NCI-H748 (cell line): Measurements from ENCODE around the gene PAK1IP1.
A peak's percentile ranks its signal among the peaks of the same experiment; 100 is the strongest.

Source experiments
- DNase-seq: peaks from one replicate; lab custom pipeline; 2025; ENCODE audit not compliant: unreplicated experiment; lab: John Stamatoyannopoulos, UW

Gene PAK1IP1

DNA sequence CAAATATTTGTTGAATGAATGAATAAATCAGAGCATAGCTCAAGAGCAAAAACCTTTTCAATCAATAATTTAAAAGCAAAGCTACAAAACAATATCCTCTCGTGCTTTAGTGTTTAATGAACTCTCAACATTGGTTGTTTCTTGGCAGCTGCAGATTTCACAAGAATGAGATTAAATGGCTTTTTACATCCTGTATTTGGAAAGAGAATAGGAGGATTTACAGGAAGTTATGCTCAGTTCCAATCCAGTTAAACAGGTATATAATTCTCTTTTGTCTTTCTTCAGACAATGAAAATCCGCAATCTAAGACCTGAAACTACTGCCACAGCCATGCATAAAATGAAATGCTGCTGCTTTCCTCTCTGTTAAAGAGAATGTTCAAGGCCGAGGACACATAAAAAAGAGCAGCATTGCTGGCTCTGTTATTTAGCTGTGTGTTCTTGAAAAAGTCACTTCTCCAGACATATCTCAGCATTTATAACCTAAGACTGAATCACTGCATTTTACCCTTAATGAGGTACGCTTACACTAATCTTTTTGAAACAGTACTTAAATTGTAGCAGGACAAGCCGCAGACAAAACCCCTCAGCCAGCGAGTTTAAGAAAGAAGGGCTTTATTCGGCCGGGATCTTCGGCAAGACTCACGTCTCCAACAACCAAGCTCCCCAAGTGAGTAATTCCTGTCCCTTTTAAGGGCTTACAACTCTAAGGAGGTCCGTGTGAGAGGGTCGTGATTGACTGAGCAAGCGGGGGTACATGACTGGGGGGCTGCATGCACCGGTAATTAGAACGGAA lies 3.9 kb upstream of the PAK1IP1 start:
- DNase-seq = peak; percentile 91

DNA sequence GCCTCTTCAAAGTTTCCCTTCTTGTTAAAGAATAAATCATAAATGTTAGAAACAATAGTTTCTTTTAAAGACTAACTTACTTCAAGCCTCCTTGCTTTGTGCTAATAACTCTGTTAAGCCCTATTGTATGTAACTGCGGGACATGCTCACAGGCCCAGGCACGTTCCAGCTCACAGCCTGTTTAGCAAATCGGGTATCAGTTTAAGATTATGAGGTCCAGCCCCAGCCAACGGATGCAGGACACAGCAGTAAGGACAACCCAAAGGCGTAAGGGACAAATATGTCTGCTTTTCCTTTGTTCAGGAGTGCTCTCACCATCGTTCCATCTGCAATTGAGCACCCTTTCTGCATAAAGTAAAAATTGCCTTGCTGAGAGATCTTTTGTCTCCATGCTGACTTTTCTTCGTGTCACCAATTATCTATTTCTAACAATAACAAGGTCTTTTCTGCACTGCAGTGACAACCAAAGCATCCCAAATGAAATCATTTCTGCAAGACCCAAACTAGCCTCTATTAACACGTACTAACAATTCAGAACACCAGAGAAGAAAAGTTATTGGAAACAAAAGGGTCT lies 1.7 kb upstream of the PAK1IP1 start:
- peak; percentile 32 for DNase-seq

- DNase-seq = peak; percentile 50
Observed at GRCh38 chr6:10695086-10695657, 400 bp downstream of the PAK1IP1 start.

- no peak for DNase-seq
Observed at GRCh38 chr6:10696655-10697054, 1.9 kb downstream of the PAK1IP1 start.

DNA sequence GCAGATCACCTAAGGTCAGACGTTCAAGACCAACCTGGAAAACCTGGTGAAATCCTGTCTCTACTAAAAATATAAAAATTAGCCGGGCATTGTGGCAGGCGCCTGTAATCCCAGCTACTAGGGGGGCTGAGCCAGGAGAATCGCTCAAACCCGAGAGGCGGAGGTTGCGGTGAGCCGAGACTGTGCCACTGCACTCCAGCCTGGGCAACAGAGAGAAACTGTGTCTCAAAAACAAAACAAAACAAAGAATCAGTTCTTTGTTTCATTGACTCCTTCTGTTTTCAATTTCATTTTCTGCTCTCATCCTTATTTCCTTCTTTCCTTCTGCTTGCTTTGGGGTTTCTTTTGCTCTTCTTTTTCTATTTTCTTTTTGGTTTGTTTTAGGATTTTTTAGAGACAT lies 19.2 kb downstream of the PAK1IP1 start:
- no peak for DNase-seq

DNA sequence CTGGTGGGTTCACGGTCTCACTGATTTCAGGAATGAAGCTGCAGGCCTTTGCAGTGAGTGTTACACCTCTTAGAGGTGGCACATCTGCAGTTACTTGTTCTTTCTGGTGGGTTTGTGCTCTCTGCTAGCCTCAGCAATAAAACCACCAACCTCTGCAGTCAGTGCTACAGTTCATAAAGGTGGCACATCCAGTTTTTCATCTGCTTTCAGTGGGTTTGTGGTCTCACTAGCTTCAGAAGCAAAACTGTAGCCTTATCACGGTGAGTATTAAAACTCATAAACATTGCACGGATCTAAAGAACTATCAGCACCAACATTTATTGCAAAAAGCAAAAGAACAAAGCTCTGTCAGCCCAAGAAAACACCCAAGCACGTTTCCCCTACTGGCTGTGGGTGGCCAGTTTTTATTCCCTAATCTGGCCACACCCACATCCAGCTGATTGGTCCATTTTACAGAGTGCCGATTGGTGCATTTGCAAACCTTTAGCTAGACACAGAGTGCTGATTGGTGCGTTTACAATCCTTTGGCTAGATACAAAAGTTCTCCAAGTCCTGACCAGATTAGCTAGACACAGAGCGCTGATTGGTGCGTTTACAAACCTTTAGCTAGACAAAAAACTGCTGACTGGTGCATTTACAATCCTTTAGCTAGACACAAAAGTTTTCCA lies 24.7 kb downstream of the PAK1IP1 start:
- peak; percentile 72 for DNase-seq

- DNase-seq = peak; percentile 72
Observed at GRCh38 chr6:10719964-10720264, 25.1 kb downstream of the PAK1IP1 start.

DNA sequence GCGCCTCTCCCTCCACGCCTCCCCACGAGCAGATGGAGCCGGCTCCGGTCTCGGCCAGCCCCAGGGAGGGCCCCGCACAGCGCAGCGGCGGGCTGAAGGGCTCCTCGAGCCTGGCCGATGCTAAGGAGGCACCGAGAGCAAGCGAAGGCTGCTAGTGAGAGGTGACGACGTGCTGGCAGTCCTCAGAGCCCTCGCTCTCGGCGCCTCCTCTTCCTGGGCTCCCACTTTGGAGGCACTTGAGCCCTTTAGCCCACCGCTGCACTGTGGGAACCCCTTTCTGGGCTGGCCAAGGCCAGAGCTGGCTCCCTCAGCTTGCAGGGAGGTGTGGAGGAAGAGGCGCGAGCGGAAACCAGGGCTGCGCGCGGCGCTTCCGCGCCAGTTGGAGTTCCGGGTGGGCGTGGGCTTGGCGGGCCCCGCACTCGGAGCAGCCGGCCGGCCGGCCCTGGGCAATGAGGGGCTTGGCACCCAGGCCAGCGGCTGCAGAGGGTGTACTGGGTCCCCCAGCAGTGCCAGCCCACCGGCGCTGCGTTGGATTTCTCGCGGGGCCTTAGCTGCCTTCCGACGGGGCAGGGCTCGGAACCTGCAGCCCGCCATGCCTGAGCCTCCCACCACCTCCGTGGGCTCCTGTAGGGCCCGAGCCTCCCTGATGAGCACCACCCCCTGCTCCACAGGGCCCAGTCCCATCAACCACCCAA lies 25.6 kb downstream of the PAK1IP1 start:
- peak; percentile 87 for DNase-seq

GRCh38 chr6:10720960-10721849 lies 26.4 kb downstream of the PAK1IP1 start:
- DNase-seq = peak; percentile 76

- DNase-seq = no peak
Observed at GRCh38 chr6:10721850-10722569, 27.2 kb downstream of the PAK1IP1 start.

DNA sequence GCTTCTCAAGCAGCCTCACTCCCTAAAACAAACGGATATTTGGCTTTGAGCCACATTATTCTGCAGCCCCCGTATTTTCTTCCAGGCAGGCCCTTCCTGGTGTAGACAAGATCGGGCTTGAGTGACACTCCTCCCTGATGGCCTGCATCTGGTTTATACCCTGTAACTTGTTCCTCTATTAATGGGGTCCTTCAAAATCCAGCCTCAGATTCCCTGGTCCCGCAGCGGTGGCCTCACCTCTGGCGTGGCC lies 27.7 kb downstream of the PAK1IP1 start:
- DNase-seq = no peak

DNA sequence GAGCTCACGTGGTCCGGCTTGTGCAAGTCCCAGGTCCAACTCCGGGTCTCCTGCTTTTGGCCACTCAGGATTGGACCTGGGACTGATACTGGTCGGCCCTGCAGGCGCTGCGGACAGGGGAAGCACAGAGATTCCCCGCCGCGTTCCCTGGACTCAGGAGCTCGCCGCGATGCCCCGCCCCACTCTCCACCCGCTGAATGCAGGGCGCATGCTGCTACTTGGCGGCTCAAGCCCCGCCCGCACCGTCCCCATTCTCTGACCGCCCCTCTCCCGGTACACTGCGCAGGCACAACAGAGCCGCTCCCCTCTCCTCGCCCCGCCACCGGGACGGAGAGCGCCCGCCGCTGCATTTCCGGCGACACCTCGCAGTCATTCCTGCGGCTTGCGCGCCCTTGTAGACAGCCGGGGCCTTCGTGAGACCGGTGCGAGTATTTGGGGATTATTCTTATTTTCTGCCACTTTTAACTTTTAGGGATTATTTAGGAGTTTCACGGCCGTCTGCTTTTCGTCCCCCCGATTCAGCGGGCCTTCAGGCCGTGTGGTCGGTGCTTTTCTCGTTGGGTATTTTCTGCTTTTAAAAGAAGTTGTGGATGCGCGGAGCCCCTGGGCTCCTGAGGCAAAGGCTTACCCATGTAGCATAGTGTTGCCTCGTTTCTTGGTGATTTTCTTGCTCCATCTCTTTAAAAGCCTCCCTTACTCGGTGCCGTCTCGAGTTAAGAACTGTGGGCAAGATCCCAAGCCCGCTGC lies 28.2 kb downstream of the PAK1IP1 start, which contains the start of gene TMEM14C:
Gene TMEM14C (plus strand): TSS at position 251 of the 747 bp plus-strand sequence. CDS start 1,544 bp downstream, outside the sequence.
- DNase-seq = peak; percentile 100

DNA sequence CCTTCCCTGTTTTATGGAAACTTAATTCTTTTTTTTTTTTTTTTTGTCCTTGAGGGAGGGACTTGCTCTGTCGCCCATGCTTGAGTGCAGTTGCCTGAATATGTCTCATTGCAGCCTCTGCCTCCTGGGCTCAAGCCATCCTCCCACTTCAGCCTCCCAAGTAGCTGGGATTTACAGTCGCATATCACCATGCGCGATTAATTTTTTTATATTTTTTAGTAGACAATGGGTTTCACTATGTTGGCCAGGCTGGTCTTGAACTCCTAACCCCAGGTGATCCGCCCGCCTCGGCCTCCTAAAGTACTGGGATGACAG lies 28.8 kb downstream of the PAK1IP1 start:
- DNase-seq = peak; percentile 52

DNA sequence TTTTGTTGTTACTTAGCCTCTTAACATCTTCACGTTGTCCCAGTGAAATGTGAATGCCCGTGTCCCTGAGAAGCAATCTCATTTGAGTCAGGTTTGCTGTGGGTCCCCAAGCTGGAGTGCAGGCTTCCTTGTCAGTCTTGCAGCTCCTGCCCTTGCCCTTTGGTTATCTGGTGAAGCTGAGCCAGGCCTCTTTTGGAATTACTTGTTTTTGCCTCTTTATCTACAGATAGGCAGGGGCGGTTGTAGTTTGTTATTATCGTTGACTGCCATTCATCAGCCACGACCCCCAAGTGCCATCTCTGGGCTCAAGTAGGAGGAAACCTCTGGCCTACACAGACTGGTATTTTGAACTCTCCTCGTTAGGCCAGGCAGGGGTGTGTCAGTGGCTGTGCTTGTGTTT lies 30.3 kb downstream of the PAK1IP1 start:
- DNase-seq = no peak

- no peak for DNase-seq
Observed at GRCh38 chr6:10725716-10726115, 30.9 kb downstream of the PAK1IP1 start.

DNA sequence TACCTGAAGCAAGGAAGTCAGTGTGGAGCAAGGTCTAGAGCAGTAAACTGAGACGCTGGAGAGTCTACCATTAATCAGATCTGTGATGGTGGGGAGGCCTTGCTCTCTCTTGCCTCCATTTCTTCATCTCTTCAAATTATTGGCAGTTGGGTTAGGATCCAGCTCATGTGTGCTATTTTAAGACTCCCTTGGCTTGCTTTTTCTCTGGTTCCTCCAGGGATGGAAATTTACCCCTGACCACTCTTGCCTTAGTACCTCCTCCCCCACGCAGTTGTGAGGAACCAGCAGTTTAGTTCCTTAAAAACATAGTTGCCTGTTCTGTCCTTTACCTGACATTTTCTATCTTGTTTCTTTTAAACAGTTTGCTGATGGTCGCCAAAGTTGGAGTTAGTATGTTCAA lies 35.5 kb downstream of the PAK1IP1 start:
- DNase-seq = no peak

GRCh38 chr6:10733151-10733715 lies 38.5 kb downstream of the PAK1IP1 start:
- DNase-seq = no peak

DNA sequence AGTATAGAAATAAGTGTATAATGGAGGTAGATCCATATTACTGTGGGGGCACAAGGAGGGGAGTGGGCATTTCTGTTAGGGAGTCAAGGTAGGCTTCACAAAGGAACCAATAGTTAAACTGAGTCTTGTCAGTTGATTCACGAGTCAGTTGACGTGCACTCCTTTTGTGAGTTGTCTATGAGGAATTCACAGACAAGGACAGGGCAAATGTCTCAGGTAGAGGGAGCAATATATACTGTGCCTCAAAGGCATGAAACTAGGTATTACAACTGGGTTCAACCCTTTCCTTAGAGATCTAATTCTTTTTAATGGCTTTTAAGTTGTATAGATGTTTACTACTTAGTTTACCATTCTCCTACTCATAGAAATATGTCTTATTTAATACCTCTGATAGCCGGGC lies 39.1 kb downstream of the PAK1IP1 start:
- no peak for DNase-seq

DNA sequence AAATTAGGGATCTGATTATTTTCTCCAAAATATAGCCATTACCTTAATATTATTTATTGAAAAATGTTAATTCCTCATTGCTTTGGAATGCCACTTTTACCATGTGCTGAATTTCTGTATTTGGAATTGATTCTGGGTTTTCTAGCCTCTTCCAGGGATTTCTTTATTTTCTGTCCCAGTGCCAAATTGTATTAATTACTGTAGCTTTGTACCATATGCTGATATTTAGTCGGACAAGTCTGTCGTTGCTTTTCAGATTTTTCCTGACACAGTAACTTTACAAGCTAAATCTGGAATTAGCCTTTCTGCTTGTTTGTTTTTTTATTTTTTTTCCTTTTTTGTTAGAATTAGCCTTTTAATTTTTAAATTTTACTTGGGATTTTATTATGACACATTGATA lies 42.0 kb downstream of the PAK1IP1 start:
- no peak for DNase-seq
